Astrocyte of the hippocampus (primary cell): ENCODE measurements around the gene CCDC107.
A peak's percentile ranks its signal among the peaks of the same experiment; 100 is the strongest.

Source experiments
- DNase-seq: peaks from one replicate; pipeline ENCODE4 v3.0.0; 2011; ENCODE audit warnings: low read depth, low spot score

The CCDC107 gene

DNA sequence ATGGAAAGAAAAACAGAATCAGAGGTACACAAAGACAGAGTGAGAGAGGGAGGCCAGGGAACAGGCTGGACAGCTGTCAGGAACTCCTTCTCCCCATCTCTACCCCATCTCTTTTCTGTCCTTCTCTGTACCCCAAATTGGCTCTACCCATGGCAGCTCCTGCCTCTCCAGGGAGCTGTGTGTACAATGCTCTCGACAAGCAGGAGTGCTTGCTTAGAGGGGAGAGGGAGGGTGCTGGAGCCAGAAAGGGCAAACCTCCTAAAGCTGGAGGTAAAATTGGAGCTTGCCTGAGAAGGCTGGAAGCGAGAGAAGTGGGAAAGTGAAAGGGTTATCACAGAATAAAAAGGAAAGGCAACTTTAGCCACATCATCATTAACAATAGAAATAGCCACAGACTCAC, 25.2 kb downstream of the CCDC107 start:
- no peak for DNase-seq

DNA sequence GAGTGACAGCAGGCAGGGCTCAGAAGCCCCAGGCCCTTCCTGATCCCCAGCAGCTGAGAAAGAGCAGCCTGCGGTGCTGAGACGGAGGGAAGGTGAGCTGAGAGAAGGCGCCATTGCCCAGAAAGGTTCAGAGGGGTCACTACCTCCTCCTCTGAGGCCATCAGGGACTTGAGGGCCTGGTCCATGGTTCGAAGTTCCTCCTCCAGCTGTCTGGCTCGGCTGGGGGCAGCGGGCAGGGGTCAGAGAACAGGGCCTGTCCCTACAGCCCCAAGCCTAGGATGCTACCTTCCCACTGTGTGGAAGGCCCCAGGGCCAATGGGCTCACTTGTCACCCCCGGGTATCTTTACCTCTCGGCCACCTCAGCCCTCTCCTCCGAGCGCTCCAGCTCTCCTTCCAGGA, 26.8 kb downstream of the CCDC107 start:
- no peak for DNase-seq

DNA sequence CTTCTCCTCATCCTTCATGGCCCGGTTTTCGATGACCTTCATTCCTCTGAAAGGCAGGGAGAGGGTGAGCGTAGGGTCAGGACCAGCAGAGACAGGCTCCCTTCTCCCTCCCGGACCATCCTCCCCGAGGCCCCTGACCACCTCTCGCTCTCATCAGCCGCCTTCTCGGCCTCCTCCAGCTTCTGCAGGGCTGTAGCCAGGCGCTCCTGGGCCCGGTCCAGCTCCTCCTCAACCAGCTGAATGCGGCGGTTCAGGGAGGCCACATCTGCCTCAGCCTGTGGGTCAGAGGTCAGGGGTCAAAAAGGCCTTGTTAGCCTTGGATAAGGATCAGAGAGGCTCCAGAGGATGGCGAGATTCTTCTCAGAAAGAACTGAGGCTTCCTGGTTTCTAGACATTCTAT, 27.4 kb downstream of the CCDC107 start:
- no peak for DNase-seq

DNA sequence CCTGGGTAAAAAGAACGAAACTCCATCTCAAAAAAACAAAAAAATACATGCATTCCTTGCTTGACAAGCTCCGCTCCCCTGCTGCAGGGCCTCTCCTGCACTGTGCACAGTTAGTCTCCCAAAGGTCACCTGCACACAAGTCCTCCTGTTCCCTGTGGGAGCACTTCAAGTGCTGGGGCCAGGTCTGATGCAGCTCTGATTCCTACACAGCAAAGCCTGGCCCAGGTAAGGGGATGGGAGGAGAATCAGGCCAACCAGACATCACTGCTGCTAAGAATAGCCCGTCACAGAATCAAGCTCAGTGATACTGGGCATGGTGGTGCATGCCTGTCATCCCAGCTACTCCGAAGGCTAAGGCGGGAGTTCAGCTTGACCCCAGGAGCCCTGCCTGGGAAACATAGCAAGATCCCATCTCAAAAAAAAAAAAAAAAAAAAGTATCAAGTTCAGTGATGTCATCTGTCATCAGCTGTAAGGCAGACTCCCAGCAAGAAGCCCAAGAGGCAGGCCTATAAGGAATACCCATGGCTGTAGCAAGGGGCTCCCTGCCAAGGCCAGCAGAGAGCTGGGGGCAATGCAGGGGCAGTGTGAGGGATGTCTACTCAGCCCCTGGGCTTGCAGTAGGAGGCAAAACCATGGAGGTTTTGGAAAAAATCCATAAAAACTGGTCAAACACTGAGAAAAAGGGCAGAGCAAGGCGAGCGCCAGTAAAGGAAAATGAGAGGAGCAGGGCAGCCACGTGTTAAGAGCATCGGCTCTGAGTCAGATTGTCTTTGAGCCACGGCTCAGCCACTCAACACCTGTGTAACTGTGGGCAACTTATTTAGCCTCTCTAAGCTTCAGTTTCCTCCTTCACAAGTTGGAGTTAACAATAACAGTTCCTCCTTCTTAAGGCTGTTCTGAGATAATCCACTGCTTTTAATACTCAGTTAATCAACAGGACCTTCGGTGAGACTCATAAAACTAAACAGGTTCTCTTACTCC, 28.4 kb downstream of the CCDC107 start:
- DNase-seq = peak; percentile 59

DNA sequence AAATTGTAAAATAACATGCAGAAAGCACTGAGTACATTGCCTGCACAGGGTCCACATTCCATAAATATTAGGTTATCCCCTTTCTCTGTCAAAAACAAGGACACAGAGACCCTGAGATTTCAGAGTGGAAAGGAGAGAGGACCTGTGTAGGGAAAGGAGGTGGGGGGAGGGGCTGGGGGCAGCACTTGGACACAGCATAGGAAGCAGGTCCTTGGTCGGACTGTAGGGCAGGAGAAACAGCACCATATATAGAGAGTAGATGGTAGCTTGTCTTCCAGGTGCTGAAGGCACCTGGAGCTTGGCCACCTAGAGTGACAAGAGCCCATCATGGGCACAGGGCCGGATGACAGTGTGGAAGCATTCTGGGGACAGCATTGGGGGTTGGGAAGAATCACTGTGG, 29.2 kb downstream of the CCDC107 start:
- DNase-seq = no peak

DNA sequence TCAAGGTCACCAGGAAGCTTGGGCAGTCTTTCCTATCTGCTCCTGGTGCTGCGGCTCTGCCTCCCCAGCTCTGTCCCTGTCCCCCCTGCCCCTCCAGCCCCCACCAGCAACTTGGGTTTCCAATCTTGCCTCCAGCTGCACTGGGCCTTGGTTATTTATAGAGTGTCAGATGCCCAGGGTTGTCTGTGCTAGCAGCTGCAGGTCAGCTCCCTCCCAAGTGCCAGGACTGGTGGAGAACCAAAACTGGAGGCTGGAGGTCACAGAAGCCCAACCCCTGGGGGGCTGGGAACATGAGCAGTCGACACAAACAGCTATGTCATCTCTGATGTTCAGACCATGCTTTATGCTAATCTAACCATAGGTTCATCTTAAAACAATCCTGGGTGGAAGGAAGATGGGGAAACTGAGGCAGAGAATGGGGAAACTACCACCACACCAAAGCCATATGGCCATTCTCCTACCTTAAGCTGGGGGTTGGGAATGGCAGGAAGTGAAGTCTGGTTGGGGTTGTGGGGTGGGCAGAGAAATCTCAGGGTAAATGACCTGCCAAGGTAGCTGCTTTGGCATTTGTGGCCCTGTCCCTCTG, 30.0 kb downstream of the CCDC107 start:
- no peak for DNase-seq

DNA sequence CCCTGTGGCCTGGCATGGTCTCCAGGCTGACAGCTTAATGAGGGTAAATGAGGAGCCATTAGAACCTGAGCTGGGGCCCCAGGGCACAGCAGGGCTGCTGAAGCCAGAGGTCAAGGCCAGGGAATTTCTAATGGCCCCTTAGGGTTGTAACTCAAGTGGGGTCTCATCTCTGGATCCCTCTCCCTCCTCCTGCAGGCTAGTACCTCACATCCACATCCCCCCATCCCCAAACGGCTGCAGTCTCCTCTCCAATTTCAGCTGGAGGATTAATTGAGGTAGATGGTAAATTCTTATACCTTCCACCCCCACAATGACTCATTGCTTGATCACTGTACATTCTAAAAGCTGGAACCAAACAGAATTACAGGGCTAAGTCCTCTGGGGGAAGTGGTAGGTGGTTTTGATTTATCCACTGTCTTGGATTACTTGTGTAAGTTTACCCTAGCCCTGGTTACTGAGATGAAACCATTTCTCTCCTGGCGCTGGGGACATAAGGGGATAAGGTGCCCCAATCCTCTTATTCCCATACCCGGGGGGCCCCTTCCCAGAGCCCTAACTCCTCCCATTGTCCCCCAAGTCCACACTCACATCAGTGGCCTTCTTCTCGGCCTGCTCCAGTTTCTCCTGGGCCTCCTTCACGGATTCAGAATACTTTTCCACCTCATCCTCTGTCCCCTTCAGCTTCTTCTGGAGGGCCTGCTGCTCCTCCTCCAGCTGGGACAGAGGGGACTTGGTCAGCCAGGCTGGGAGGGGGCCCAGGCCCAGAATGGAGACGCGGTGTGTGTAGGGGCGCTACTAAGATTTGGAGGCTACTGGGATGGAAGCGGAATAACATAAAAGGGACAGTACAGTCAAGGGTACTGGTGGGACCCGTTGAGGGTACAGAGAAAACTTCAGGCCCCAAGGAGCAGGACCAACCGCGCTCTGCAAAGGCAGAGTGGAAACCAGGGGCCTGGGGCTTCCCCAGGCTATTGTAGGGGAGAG, 30.8 kb downstream of the CCDC107 start:
- DNase-seq = peak; percentile 67

DNA sequence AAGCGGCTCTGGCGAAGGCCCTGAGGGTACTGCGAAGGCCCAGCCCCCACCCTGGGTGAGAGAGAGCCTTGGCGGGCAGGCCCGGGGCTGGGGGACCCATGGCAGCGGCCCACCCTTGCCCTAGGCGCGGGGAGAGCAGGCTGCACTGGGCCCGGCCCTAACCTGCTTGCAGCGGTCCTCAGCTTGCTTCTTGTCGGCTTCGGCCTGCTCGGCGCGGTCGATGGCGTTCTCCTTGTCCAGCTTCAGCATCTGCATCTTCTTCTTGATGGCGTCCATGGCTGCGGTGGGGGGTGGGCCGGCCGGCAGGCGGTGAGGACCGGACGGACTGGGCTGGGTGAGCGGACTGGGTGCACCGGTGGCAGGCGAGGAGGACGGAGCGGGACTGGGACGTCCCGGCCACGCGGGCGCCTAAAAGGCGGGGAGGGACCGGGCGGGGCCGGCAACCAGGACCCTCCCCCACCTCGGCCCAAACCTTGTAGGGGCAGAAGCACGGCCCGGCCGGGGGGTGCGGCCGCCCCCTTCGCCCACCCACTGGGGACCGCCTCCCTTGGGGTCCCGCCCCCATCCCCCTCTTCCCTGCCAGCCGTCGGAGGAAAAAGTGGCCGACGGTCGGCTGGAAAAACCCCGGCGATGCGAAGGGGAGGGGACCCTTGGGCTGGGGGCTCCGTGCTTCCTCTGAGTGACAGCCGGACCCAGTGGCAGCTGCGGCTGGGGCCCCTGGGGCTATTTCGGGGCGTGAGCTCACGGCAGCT, 31.6 kb downstream of the CCDC107 start, which contains the start of gene TPM2:
Gene TPM2, minus strand, starts transcription at position 384 of the 752 bp plus-strand sequence. Its CDS starts 108 bp downstream, at position 276.
- peak; percentile 97 for DNase-seq

DNA sequence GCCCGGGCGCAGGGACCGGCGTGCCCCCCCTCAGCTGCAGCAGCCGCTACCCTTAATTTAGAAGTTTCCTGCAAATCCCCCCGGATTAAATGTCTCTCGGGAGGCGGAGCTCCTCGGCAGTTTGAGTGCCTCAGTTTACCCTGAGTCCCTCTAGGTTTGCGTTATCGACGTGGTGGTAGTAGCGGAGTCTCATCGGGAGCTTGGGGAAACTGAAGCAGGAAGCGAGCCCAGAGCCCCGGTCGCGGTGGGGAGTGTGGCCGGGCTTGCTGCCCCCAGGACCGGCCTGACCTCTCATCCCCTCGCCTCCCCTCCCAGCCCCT, 32.2 kb downstream of the CCDC107 start:
- no peak for DNase-seq

DNA sequence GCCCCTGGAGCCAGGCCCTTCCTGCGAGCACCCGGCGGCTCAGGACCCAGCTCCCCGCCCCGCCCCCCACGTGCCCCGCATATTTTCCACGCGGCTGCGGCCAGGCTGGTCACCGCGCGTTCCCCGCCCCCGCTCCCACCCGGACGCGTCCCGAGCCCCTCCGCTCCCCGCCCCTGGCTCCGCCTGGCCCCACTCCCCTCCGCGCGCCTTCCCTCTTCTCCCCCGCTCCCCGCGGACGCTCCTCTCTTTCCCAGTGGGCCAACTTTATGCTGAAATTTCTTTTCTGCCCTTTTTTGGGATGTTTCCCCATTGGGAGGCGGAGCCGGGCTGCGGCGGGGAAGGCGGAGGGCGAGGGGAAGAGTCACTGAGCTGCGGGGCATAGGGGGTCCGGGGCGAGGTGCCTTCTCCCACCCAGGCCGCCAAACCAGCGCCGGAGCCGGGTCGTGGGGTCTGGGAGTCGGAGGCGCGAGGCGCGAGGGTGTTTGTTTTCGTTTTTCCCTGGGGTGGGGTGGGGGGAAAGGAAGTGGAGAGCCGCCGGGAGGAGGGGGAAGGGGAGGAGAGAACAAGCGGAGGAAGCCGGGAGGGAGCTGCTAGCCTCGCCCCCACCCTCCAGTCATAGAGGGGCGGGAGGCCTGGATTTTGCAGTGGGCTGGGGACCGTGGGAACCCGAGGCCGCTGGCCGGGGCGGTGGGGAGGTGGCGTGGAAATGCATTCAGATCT, 32.7 kb downstream of the CCDC107 start:
- DNase-seq = peak; percentile 94

DNA sequence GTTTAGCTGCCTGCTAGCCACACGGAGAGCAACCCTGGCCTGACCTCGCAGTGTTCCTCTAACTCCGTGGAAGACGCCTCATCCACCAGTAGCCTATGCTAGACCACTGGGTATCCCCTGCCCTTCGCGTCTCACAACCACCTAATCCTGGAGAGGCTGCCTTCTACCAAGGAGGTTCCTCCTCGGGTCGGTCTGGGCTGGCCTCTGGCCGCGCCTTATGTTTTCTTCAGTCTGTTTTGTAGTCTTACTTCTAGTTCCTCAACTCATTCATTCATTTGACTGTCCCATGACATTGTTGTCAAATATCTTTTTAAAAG, 33.2 kb downstream of the CCDC107 start:
- no peak for DNase-seq

DNA sequence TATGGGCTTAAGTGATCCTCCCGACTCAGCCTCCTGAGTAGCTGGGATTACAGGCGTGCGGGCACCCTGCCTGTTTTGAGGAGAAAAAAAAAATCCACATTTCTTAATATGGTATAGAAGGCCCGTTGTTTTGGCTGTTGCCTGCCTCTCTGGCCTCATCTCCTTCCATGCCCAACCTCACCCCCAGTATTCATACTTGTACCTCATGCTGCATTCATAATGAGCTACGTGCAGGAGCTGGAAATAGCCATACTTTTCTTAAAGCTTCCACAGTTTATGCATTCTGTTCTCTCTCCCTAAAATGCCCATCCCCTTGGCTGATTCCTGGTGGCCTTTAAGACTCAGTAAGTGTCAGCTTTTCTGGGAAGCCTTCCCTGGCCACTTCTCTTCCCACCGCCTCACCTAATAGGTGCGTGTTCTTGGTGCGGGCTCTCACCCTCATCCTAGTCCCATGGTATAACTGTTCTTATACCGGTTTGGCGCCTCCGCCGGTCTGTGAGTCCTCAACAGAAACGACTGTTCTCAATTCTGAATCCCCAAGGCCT, 33.7 kb downstream of the CCDC107 start:
- DNase-seq = no peak

DNA sequence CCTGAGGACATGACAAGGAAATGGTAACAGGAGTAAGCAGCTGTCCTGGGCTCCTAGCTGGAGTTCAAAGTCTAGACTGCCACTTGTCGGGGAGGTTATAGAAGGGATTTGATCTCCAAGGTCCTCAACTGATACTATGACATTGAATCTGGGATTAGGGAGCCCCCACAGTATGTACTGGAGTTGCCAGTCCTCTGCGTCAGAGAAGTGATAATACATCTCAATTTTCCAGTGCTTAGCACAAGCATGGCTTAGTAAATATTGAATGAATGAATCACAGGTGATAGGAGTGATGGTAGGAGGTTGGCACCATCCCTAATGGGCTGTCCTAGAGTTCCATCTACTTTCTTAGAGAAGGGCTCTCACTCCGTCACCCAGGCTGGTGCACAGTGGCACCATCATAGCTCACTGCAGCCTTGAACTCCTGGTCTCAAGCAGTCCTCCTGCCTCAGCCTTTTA, 37.9 kb downstream of the CCDC107 start:
- DNase-seq = no peak

DNA sequence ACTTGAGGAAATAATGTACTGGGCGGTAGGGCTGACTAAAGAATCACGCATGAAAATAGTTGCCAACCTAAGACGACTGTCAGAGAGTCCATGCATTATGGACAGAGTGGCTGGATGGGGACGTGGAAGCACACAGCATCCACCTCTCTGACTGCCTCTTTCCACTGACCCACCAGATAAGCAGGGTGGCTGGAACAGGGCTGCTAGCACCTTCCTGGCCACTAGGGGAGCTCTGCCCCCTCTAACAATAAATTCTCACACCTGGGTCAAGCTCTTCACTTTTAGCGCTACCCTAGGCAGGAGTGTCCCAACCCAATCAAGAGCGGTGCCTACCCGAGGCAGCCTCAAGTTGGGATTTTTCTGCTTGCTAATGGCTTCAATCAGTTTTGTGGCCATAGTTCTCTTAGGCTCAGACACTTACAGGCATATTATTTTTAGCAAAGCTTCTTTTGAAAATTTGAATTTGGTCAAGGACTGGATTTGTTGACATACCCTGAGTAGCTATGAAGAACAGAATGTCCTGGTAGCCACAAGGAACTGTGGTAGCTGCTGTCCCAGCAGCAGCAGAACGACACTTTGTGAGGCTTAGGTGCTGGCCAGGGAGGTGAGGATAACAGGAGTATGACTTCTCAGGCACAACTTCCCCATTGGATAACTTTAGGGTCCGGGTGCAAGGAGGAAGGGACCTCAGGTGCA, 38.6 kb downstream of the CCDC107 start:
- peak; percentile 67 for DNase-seq

DNA sequence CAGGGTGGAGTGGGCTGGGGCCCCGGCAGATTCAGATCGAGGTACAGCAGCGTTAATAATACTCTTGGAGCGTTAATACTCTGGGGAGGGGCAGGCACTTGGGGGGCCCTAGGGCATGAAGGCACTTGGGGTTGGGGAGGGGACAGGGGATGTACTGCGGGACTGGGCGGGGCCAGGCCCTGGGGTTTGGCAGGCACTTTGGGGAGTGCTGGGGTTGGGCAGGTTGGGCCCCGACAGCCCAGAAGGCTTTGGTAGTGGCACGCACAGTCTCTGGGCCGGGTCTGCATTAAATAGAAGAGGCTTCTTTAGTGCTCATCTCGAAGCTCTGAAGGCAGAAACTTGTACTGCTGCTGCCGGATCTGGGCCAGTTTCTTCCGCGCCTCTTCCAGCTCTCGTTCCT, 39.4 kb downstream of the CCDC107 start:
- DNase-seq = no peak

DNA sequence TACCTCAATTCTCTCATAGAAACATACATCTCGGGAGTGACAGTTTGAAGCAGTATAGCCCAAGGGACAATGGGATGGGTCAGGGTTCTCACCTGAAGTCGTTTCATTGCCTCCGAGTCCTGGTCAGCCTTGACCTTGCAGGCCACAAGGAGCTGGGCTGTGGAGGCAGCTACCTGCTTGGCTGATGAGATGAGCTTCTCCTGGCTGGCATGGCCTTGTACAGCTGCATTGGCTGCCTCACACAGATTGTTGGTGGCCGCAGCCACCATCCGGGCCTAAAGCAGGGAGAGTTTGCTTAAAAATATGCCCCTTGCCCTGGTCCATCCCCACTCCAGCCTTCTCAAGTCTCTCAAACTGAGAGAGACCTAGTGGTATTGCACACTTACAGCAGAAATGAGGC, 40.1 kb downstream of the CCDC107 start:
- DNase-seq = no peak

DNA sequence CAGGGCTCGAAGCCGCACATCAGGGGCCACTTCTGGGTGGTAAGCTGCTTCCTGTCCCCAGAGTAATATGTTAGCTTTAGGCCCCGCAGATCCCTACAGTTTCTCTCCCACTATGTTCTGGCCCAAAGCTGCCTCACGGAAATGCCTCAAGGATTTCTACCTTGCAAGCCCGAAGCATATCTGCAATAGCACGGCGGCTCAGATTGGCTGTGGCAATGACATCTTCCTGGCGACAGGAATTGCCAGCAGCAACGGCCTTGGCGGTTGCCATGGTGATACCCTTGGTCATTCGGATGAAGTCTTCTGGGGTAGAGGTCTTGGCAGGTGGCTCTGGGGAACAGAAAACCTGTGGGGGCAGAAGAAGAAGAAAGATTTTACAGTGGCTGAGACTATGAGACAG, 41.9 kb downstream of the CCDC107 start:
- DNase-seq = no peak

DNA sequence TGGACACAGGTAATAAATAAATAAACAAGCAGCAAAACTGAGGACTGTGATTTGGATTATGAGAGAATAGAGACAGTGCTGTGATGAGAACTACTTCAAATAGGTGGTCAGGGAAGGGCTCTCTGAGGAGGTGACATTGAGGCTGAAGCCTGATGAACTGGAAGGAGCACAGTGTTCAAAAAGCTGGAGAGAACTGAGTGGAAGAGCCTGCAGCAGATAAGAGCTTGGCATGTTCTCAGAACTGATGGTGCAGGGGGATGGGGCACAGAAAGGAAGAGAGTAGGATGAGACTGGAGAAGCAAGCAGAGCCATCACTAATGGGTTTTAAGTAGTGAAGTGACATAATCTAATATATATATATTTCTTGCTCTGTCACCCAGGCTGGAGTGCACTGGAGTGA, 42.9 kb downstream of the CCDC107 start:
- DNase-seq = no peak

DNA sequence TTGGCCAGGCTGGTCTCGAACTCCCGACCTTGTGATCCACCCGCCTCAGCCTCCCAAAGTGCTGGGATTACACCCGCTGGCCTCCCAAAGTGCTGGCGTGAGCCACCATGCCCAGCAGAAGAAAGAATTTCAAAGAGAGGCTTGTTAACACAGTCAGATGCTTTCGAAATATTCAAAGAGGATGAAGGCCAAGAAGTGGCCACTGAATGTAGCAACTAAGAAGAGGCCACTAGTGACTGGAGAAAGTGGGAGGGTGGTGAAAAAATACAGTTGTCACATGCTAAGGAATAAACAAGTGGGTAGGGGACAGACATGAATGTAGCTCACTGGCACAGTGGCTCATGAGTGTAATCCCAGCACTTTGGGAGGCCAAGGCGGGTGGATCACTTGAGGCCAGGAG, 44.6 kb downstream of the CCDC107 start:
- DNase-seq = no peak
